HCT116 (cell line): ENCODE data around the gene GRHL3. TPM values are rescaled to one million over a fixed set of nuclear protein-coding genes. Genes with fewer than 3 reads are reported as not detected.

Source experiments
- ATAC-seq: fragments of 200-7000 bp; cut with Tn5 transposase; 2 replicates; pipeline ENCODE4 v1.9.1; 2020; ENCODE audit warnings: mild to moderate bottlenecking, moderate library complexity
- BruUV-seq: library from RNA; stranded (reverse); fragments of 400-500 nt; replicated peaks from 2 replicates; lab custom pipeline; 2021; lab: Mats Ljungman, UMichigan
- CTCF ChIA-PET: fragments of 300-600 bp; sonication (Branson Sonifier 250); formaldehyde crosslinking; loops from one replicate; lab custom pipeline; 2021; ENCODE audit warnings: antibody characterized with exemption; lab: Charles Lee
- POLR2A ChIA-PET: fragments of 300-600, 350-600 bp; sonication (Branson Sonifier 250); formaldehyde crosslinking; loops from one replicate; lab custom pipeline; 2021; ENCODE audit warnings: antibody characterized with exemption; lab: Charles Lee
- RAD21 ChIA-PET, 2 experiments: fragments of 300-600 bp; sonication (Branson Sonifier 250); formaldehyde crosslinking; loops; one replicate each; lab custom pipeline; 2023; ENCODE audit warnings: low total read pairs in 2 of 2; ENCODE audit not compliant: uncharacterized antibody in 2 of 2, unreplicated experiment in 2 of 2, low non-redundant PET in 1 of 2; lab: Charles Lee
- DNase-seq: peaks from one replicate; pipeline ENCODE4 v3.0.0-alpha.2; 2010; ENCODE audit warnings: low read depth, low spot score
- H2AFZ ChIP-seq: fragments of 200-600 bp; shearing (Covaris generic), sonication (generic); 2 replicates; pipeline ENCODE4 v1.6.1; 2017; ENCODE audit warnings: low read depth, mixed run types, mixed read lengths, antibody characterized with exemption, low read length; ENCODE audit not compliant: poor library complexity, severe bottlenecking
- H3K27ac ChIP-seq: 2 replicates; pipeline ENCODE4 v1.5.1; 2012; ENCODE audit warnings: low read depth, low read length
- H3K27me3 ChIP-seq: fragments of 200-600 bp; sonication (generic); 2 replicates; pipeline ENCODE4 v1.6.1; 2016; ENCODE audit warnings: mixed run types, low read length, mixed read lengths; ENCODE audit not compliant: insufficient read depth
- H3K36me3 ChIP-seq, 2 experiments: fragments of 200-500 bp in 1 of 2; fragments of 200-600 bp in 1 of 2; sonication (Bioruptor generic) in 1 of 2; sonication (generic) in 1 of 2; 2 replicates each; pipeline versions ENCODE4 v1.5.1 to v1.6.1; 2014 to 2016; ENCODE audit warnings: low read length in 2 of 2, inconsistent platforms in 1 of 2, mixed read lengths in 1 of 2, mixed run types in 1 of 2; ENCODE audit not compliant: insufficient read depth in 2 of 2, control insufficient read depth in 1 of 2
- H3K4me1 ChIP-seq, 2 experiments: fragments of 200-600 bp in 1 of 2; sonication (generic) in 1 of 2; 2 replicates each; pipeline versions ENCODE4 v1.5.1 to v1.6.1; 2012 to 2017; ENCODE audit warnings: low read length in 2 of 2, inconsistent platforms in 1 of 2, mild to moderate bottlenecking in 1 of 2, mixed read lengths in 1 of 2, mixed run types in 1 of 2, moderate library complexity in 1 of 2; ENCODE audit not compliant: insufficient read depth in 2 of 2, control insufficient read depth in 1 of 2
- H3K4me2 ChIP-seq: fragments of 200-600 bp; sonication (generic); 2 replicates; pipeline ENCODE4 v1.6.1; 2017; ENCODE audit warnings: mixed run types, low read length, mixed read lengths
- H3K4me3 ChIP-seq, 2 experiments: fragments of 200-600 bp in 1 of 2; sonication (generic) in 1 of 2; replicated peaks in 1 of 2; 2 replicates each; pipeline ENCODE4 v1.5.1; 2011 to 2016; ENCODE audit warnings: low read length in 2 of 2, control low read depth in 1 of 2, low read depth in 1 of 2, mild to moderate bottlenecking in 1 of 2, mixed read lengths in 1 of 2, mixed run types in 1 of 2
- H3K79me2 ChIP-seq: fragments of 200-600 bp; sonication (generic); 2 replicates; pipeline ENCODE4 v1.6.1; 2017; ENCODE audit warnings: mild to moderate bottlenecking, mixed run types, low read length, moderate library complexity, mixed read lengths; ENCODE audit not compliant: insufficient read depth
- H3K9ac ChIP-seq: fragments of 200-600 bp; sonication (generic); 2 replicates; pipeline ENCODE4 v1.6.1; 2016; ENCODE audit warnings: low read length, mixed read lengths
- H3K9me2 ChIP-seq: fragments of 200-600 bp; sonication (generic), shearing (Covaris generic); 2 replicates; pipeline ENCODE4 v1.6.1; 2017; ENCODE audit warnings: mixed run types, mild to moderate bottlenecking, moderate library complexity; ENCODE audit not compliant: insufficient read depth
- H3K9me3 ChIP-seq, 2 experiments: fragments of 200-500 bp in 1 of 2; fragments of 200-600 bp in 1 of 2; sonication (Bioruptor generic) in 1 of 2; sonication (generic) in 1 of 2; 2 replicates each; pipeline ENCODE4 v1.6.1; 2014 to 2017; ENCODE audit warnings: low read length in 2 of 2, mixed read lengths in 2 of 2, inconsistent platforms in 1 of 2, low read depth in 1 of 2, mild to moderate bottlenecking in 1 of 2, mixed run types in 1 of 2, moderate library complexity in 1 of 2; ENCODE audit not compliant: control insufficient read depth in 1 of 2, insufficient read depth in 1 of 2
- H4K20me1 ChIP-seq: fragments of 200-600 bp; sonication (generic), shearing (Covaris generic); 2 replicates; pipeline ENCODE4 v1.6.1; 2017; ENCODE audit warnings: mixed run types, mild to moderate bottlenecking, moderate library complexity; ENCODE audit not compliant: insufficient read depth
- EGR1 ChIP-seq: IDR thresholded peaks from 2 replicates; pipeline ENCODE4 v1.6.1; 2012; ENCODE audit warnings: low read depth
- ELF1 ChIP-seq: IDR thresholded peaks from 2 replicates; pipeline ENCODE4 v1.6.1; 2012; ENCODE audit warnings: low read depth, borderline replicate concordance
- EZH2 ChIP-seq: fragments of 200-600 bp; sonication (generic); IDR thresholded peaks from 2 replicates; pipeline ENCODE4 v1.6.1; 2017; ENCODE audit warnings: antibody characterized with exemption, mixed run types
- EZH2phosphoT487 ChIP-seq: fragments of 200-600 bp; IDR thresholded peaks from 2 replicates; pipeline ENCODE4 v1.6.1; 2018; ENCODE audit warnings: antibody characterized with exemption, borderline replicate concordance
- FOSL1 ChIP-seq: IDR thresholded peaks from 2 replicates; pipeline ENCODE4 v1.6.1; 2012; ENCODE audit warnings: low read depth
- JUND ChIP-seq: IDR thresholded peaks from 2 replicates; pipeline ENCODE4 v1.6.1; 2012
- POLR2AphosphoS5 ChIP-seq: IDR thresholded peaks from 2 replicates; pipeline ENCODE4 v1.6.1; 2011; ENCODE audit warnings: mild to moderate bottlenecking, low read depth, low read length, moderate library complexity
- SIN3A ChIP-seq: IDR thresholded peaks from 2 replicates; pipeline ENCODE4 v1.6.1; 2012; ENCODE audit warnings: low read depth
- SP1 ChIP-seq: IDR thresholded peaks from 2 replicates; pipeline ENCODE4 v1.6.1; 2012; ENCODE audit warnings: low read depth
- SRF ChIP-seq: IDR thresholded peaks from 2 replicates; pipeline ENCODE4 v1.6.1; 2012; ENCODE audit warnings: low read depth
- YY1 ChIP-seq: IDR thresholded peaks from 2 replicates; pipeline ENCODE4 v1.6.1; 2011; ENCODE audit warnings: low read length, low read depth, moderate library complexity, mild to moderate bottlenecking; ENCODE audit not compliant: insufficient replicate concordance; ENCODE audit errors: extremely low read depth
- ZNF274 ChIP-seq: fragments of 200-500 bp; sonication (Bioruptor generic); IDR thresholded peaks from 2 replicates; pipeline ENCODE4 v1.6.1; 2014; ENCODE audit warnings: mild to moderate bottlenecking, low read depth, low read length, inconsistent platforms
- intact Hi-C: fragments of 100-400 bp; cut with micrococcal nuclease; formaldehyde crosslinking; loops from 2 replicates; pipeline ENCODE4 v1.10.0; 2022
- total RNA-seq: library from RNA; stranded (reverse); gene quantifications from one replicate; pipeline ENCODE4 v1.2.1, GENCODE V29; 2021; ENCODE audit not compliant: unreplicated experiment
- TF ChIP-seq, protein P1 (sequence below): IDR thresholded peaks from 2 replicates; pipeline ENCODE4 v1.6.1; 2012
- TF ChIP-seq, protein P2 (sequence below): IDR thresholded peaks from 2 replicates; pipeline ENCODE4 v1.6.1; 2012; ENCODE audit warnings: low read depth
- TF ChIP-seq, protein P3 (sequence below), 3 experiments: fragments of 200-600 bp in 1 of 3; sonication (generic) in 1 of 3; IDR thresholded peaks in 2 of 3; conservative IDR thresholded peaks in 1 of 3; 2 replicates each; pipeline ENCODE4 v1.5.1; 2012 to 2017; ENCODE audit warnings: low read depth in 2 of 3, low read length in 2 of 3, antibody characterized with exemption in 1 of 3, borderline replicate concordance in 1 of 3, control low read depth in 1 of 3, mild to moderate bottlenecking in 1 of 3, mixed read lengths in 1 of 3, mixed run types in 1 of 3, moderate library complexity in 1 of 3; ENCODE audit not compliant: insufficient read depth in 1 of 3

The GRHL3 gene
- total RNA-seq, 1 experiment from 2014 or later = 1.0 TPM

- no peak for DNase-seq
- Histone ChIP-seq H4K20me1 (no peaks in the 10 kb centered on the region), H3K27ac (no peak overlapping the region), H3K9me3 (no peaks in the 10 kb centered on the region), H3K4me3 (no peak overlapping the region), H3K27me3 (no peaks in the 10 kb centered on the region), H3K4me2 (no peak overlapping the region), H3K4me1 (peaks cover 0 to 21% of the 10 kb centered on the region in 2 experiments; a peak in 2 of 4 replicates), H2AFZ (no peak overlapping the region), H3K9me2 (no peaks in the 10 kb centered on the region), H3K9ac (no peak overlapping the region), H3K79me2 (no peaks in the 10 kb centered on the region), H3K36me3 (peaks cover 0 to 5% of the 10 kb centered on the region in 2 experiments; a peak in 1 of 4 replicates)
- ChIA-PET POLR2A (no interaction called here), RAD21 (no interaction called here), CTCF (interaction anchor here (1.1 to 2.7 kb wide), 3 partner anchors 10 to 182 kb away, joined by 3 to 12 read pairs (median 6); no protein-coding TSS in a partner anchor)
- no peak for ATAC-seq
- no peak for TF ChIP-seq EGR1
- no peak for TF ChIP-seq EZH2phosphoT487
- no peak for TF ChIP-seq SIN3A
- TF ChIP-seq SP1 = no peak
- TF ChIP-seq ELF1 = no peak
- no peak for TF ChIP-seq SRF
- intact Hi-C loops = no loop called here
- BruUV-seq = no TSS peak
Observed at GRCh38 chr1:24381256-24381655, 62.1 kb downstream of the GRHL3 start.

DNA sequence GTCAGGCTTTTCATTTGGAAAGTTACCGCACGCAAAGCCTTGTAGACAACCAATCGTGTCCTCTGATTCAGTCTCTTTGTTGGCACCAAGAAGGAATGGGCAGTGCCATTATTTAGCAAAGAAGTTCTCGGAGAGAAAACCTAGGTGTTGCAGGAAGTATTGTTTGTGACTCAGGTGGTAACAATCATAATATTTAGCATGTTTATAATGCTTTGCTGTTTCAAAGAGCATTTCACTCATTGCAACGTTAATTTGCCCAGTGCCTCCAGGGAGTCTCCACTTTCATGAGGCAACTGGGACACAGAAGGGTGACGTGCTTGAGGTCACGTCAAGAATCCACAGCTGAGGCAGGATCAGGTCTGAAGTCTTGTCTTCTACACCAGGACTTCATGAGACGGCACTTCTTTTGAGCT lies 63.0 kb downstream of the GRHL3 start:
- BruUV-seq = no TSS peak
- H3K9ac ChIP-seq = no peak overlapping the region
- no peak overlapping the region for H3K4me2 ChIP-seq
- ChIA-PET CTCF (interaction anchor here (0.8 to 2.1 kb wide), 4 partner anchors 9 to 183 kb away, joined by 3 to 12 read pairs (median 3); no protein-coding TSS in a partner anchor), POLR2A (no interaction called here), RAD21 (interaction anchor here in 1 of 2 experiments (0.7 kb wide), 1 partner anchor 186 kb away, joined by 3 read pairs; no protein-coding TSS in a partner anchor)
- intact Hi-C loops = no loop called here
- H3K79me2 ChIP-seq = no peaks in the 10 kb centered on the region
- ATAC-seq (no peak), DNase-seq (no peak)
- H3K36me3 ChIP-seq = peaks cover 0 to 5% of the 10 kb centered on the region in 2 experiments; a peak in 1 of 4 replicates
- H3K27me3 ChIP-seq = no peaks in the 10 kb centered on the region
- H2AFZ ChIP-seq = no peak overlapping the region
- peaks cover 0 to 17% of the 10 kb centered on the region in 2 experiments; a peak in 2 of 4 replicates for H3K4me1 ChIP-seq
- H3K9me2 ChIP-seq = no peaks in the 10 kb centered on the region
- no peaks in the 10 kb centered on the region for H3K9me3 ChIP-seq
- no peak overlapping the region for H3K4me3 ChIP-seq
- no peak overlapping the region for H3K27ac ChIP-seq
- no peaks in the 10 kb centered on the region for H4K20me1 ChIP-seq
- TF ChIP-seq JUND (no peak), SIN3A (no peak), ZNF274 (no peak), ELF1 (no peak), POLR2AphosphoS5 (no peak), FOSL1 (no peak), YY1 (no peak), EZH2 (no peak)
- TF ChIP-seq, protein P1, sequence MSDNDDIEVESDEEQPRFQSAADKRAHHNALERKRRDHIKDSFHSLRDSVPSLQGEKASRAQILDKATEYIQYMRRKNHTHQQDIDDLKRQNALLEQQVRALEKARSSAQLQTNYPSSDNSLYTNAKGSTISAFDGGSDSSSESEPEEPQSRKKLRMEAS = no peak
- TF ChIP-seq, protein P2, sequence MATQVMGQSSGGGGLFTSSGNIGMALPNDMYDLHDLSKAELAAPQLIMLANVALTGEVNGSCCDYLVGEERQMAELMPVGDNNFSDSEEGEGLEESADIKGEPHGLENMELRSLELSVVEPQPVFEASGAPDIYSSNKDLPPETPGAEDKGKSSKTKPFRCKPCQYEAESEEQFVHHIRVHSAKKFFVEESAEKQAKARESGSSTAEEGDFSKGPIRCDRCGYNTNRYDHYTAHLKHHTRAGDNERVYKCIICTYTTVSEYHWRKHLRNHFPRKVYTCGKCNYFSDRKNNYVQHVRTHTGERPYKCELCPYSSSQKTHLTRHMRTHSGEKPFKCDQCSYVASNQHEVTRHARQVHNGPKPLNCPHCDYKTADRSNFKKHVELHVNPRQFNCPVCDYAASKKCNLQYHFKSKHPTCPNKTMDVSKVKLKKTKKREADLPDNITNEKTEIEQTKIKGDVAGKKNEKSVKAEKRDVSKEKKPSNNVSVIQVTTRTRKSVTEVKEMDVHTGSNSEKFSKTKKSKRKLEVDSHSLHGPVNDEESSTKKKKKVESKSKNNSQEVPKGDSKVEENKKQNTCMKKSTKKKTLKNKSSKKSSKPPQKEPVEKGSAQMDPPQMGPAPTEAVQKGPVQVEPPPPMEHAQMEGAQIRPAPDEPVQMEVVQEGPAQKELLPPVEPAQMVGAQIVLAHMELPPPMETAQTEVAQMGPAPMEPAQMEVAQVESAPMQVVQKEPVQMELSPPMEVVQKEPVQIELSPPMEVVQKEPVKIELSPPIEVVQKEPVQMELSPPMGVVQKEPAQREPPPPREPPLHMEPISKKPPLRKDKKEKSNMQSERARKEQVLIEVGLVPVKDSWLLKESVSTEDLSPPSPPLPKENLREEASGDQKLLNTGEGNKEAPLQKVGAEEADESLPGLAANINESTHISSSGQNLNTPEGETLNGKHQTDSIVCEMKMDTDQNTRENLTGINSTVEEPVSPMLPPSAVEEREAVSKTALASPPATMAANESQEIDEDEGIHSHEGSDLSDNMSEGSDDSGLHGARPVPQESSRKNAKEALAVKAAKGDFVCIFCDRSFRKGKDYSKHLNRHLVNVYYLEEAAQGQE = no peak
- TF ChIP-seq, protein P3, sequence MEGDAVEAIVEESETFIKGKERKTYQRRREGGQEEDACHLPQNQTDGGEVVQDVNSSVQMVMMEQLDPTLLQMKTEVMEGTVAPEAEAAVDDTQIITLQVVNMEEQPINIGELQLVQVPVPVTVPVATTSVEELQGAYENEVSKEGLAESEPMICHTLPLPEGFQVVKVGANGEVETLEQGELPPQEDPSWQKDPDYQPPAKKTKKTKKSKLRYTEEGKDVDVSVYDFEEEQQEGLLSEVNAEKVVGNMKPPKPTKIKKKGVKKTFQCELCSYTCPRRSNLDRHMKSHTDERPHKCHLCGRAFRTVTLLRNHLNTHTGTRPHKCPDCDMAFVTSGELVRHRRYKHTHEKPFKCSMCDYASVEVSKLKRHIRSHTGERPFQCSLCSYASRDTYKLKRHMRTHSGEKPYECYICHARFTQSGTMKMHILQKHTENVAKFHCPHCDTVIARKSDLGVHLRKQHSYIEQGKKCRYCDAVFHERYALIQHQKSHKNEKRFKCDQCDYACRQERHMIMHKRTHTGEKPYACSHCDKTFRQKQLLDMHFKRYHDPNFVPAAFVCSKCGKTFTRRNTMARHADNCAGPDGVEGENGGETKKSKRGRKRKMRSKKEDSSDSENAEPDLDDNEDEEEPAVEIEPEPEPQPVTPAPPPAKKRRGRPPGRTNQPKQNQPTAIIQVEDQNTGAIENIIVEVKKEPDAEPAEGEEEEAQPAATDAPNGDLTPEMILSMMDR (IDR thresholded peaks at IDR 0.05 in 2 of 3, conservative IDR thresholded peaks at IDR 0.05 in 1 of 3; ENCODE audit: borderline replicate concordance in 1 of 3, insufficient read depth in 1 of 3, low read depth in 2 of 3, low read length in 2 of 3) = no peak
